HepG2 (cell line): ENCODE data around the gene OR2A1.
"Not testable (repeated sequence)": the region's sequence is repeated elsewhere in the genome, so short reads cannot be mapped to it uniquely, and the experiment has no call there.

Experiments used
- ARNT ChIP-seq: fragments of 450-650 bp; IDR thresholded peaks from 2 replicates; pipeline ENCODE4 v1.6.1; 2017
- CTCF ChIP-seq: sonication (generic); formaldehyde crosslinking; IDR thresholded peaks from 2 replicates; pipeline ENCODE4 v1.5.0; 2020; ENCODE audit warnings: mild to moderate bottlenecking, missing genetic modification reagents, moderate library complexity
- EZH2 ChIP-seq: conservative IDR thresholded peaks from 2 replicates; pipeline ENCODE4 v1.6.1; 2012; ENCODE audit warnings: mild to moderate bottlenecking, low read depth, low read length, moderate library complexity
- JUNB ChIP-seq: sonication (generic); formaldehyde crosslinking; IDR thresholded peaks from 2 replicates; pipeline ENCODE4 v1.8.0; 2022; ENCODE audit warnings: missing genetic modification reagents, mild to moderate bottlenecking, borderline replicate concordance
- REST ChIP-seq, 2 experiments: IDR thresholded peaks; 2 replicates each; pipeline ENCODE4 v1.6.1; 2011 to 2012; ENCODE audit warnings: low read length in 2 of 2, borderline replicate concordance in 1 of 2, low read depth in 1 of 2, mild to moderate bottlenecking in 1 of 2, moderate library complexity in 1 of 2
- ZNF629 ChIP-seq: sonication (generic); formaldehyde crosslinking; conservative IDR thresholded peaks from 2 replicates; pipeline ENCODE4 v1.5.0; 2020; ENCODE audit warnings: missing genetic modification reagents
- ZNF792 ChIP-seq: IDR thresholded peaks from 2 replicates; pipeline ENCODE4 v1.6.1; 2016

GRCh38 chr7:144303607-144304006, 8.6 kb upstream of the OR2A1 start:
- not testable (repeated sequence) for TF ChIP-seq CTCF; ARNT; ZNF629; EZH2; REST (IDR thresholded peaks at IDR 0.05; ENCODE audit: borderline replicate concordance in 1 of 2, low read depth in 1 of 2, low read length in 2 of 2); JUNB; ZNF792 (CRISPR knock-in tag)
